SU-DHL-6 (cell line): ENCODE results near the gene TMEM233.

Source experiments
- CTCF ChIP-seq: fragments of 200-600 bp; sonication (generic); IDR thresholded peaks from one replicate; pipeline ENCODE4 v1.5.1; 2017; ENCODE audit warnings: antibody characterized with exemption, mild to moderate bottlenecking, low read length, moderate library complexity; ENCODE audit not compliant: insufficient read depth, poor library complexity, severe bottlenecking
- EZH2phosphoT487 ChIP-seq: fragments of 200-600 bp; sonication (generic), shearing (Covaris generic); conservative IDR thresholded peaks from 2 replicates; pipeline ENCODE4 v1.6.1; 2018; ENCODE audit warnings: mild to moderate bottlenecking, antibody characterized with exemption, low read length, moderate library complexity, mixed read lengths

GRCh38 chr12:119546340-119546739 lies 47.2 kb upstream of the TMEM233 start:
- TF ChIP-seq CTCF (no peak), EZH2phosphoT487 (no peak)
